Vagina (tissue), 2 donors: ENCODE results near the gene BPIFB4.

ENCODE experiments used
- CTCF ChIP-seq, 3 experiments: fragments of 450-650 bp in 2 of 3; fragments of 200-600 bp in 1 of 3; sonication (generic) in 1 of 3; IDR thresholded peaks; one replicate each; pipeline ENCODE4 v1.5.1; 2017 to 2019; ENCODE audit warnings: antibody characterized with exemption in 3 of 3, mild to moderate bottlenecking in 2 of 3, moderate library complexity in 2 of 3
- POLR2A ChIP-seq, 2 donors: fragments of 450-650 bp; IDR thresholded peaks; one replicate each; pipeline ENCODE4 v1.6.1; 2017; ENCODE audit warnings: antibody characterized with exemption in 2 of 2, mild to moderate bottlenecking in 2 of 2, moderate library complexity in 2 of 2

GRCh38 chr20:33132513-33133372, 53.3 kb downstream of the BPIFB4 start:
- TF ChIP-seq POLR2A (IDR thresholded peaks at IDR 0.05) = no peak
- TF ChIP-seq CTCF (IDR thresholded peaks at IDR 0.05) = no peak
